HepG2 (cell line): ENCODE results near the gene CYB5R2.

Experiments
- EZH2 ChIP-seq: conservative IDR thresholded peaks from 2 replicates; pipeline ENCODE4 v1.6.1; 2012; ENCODE audit warnings: mild to moderate bottlenecking, low read depth, low read length, moderate library complexity
- FIP1L1 ChIP-seq: fragments of 200-400 bp; formaldehyde crosslinking; IDR thresholded peaks from 2 replicates; pipeline ENCODE4 v1.6.1; 2018; ENCODE audit warnings: low read depth, mild to moderate bottlenecking, low read length, moderate library complexity, borderline replicate concordance; ENCODE audit not compliant: insufficient read depth
- KLF15 ChIP-seq: sonication (generic); formaldehyde crosslinking; IDR thresholded peaks from 2 replicates; pipeline ENCODE4 v1.8.1; 2023; ENCODE audit warnings: borderline replicate concordance, mild to moderate bottlenecking, inconsistent platforms, missing genetic modification reagents, mixed read lengths
- MAFK ChIP-seq, 2 experiments: IDR thresholded peaks in 1 of 2; conservative IDR thresholded peaks in 1 of 2; 2 replicates each; pipeline ENCODE4 v1.6.1; 2011; ENCODE audit warnings: improper control_type of control experiment in 2 of 2, low read length in 2 of 2
- MTA1 ChIP-seq: sonication (generic); formaldehyde crosslinking; IDR thresholded peaks from 2 replicates; pipeline ENCODE4 v1.4.0; 2020; ENCODE audit warnings: missing genetic modification reagents, mild to moderate bottlenecking, borderline replicate concordance
- POLR2A ChIP-seq, 2 experiments: IDR thresholded peaks; 2 replicates each; pipeline ENCODE4 v1.6.1; 2011; ENCODE audit warnings: low read depth in 2 of 2, low read length in 2 of 2, mild to moderate bottlenecking in 1 of 2, moderate library complexity in 1 of 2; ENCODE audit not compliant: insufficient read depth in 1 of 2
- RAD21 ChIP-seq: fragments of 450-650 bp; formaldehyde crosslinking; IDR thresholded peaks from 2 replicates; pipeline ENCODE4 v1.5.0; 2020; ENCODE audit warnings: mild to moderate bottlenecking
- RXRB ChIP-seq: IDR thresholded peaks from 2 replicates; pipeline ENCODE4 v1.6.1; 2016; ENCODE audit warnings: borderline replicate concordance, missing genetic modification reagents, missing compliant biosample characterization
- ZZZ3 ChIP-seq: sonication (generic); formaldehyde crosslinking; IDR thresholded peaks from 2 replicates; pipeline ENCODE4 v1.4.0; 2020; ENCODE audit warnings: missing genetic modification reagents, mild to moderate bottlenecking, borderline replicate concordance
- TF ChIP-seq, protein P1 (sequence below): sonication (generic); formaldehyde crosslinking; IDR thresholded peaks from 2 replicates; pipeline ENCODE4 v1.5.0; 2020; ENCODE audit warnings: mild to moderate bottlenecking, missing genetic modification reagents, moderate library complexity

GRCh38 chr11:7648264-7648663 is 25.0 kb downstream of the CYB5R2 start:
- TF ChIP-seq POLR2A (IDR thresholded peaks at IDR 0.05; ENCODE audit: insufficient read depth in 1 of 2, low read depth in 2 of 2, low read length in 2 of 2) (no peak), RXRB (no peak), EZH2 (no peak), RAD21 (CRISPR knock-in tag) (no peak), KLF15 (CRISPR knock-in tag) (no peak), ZZZ3 (CRISPR knock-in tag) (no peak), MTA1 (CRISPR knock-in tag) (no peak), MAFK (conservative IDR thresholded peaks at IDR 0.05 in 1 of 2, IDR thresholded peaks at IDR 0.05 in 1 of 2; ENCODE audit: low read length in 2 of 2) (no peak), FIP1L1 (no peak)
- TF ChIP-seq, protein P1, sequence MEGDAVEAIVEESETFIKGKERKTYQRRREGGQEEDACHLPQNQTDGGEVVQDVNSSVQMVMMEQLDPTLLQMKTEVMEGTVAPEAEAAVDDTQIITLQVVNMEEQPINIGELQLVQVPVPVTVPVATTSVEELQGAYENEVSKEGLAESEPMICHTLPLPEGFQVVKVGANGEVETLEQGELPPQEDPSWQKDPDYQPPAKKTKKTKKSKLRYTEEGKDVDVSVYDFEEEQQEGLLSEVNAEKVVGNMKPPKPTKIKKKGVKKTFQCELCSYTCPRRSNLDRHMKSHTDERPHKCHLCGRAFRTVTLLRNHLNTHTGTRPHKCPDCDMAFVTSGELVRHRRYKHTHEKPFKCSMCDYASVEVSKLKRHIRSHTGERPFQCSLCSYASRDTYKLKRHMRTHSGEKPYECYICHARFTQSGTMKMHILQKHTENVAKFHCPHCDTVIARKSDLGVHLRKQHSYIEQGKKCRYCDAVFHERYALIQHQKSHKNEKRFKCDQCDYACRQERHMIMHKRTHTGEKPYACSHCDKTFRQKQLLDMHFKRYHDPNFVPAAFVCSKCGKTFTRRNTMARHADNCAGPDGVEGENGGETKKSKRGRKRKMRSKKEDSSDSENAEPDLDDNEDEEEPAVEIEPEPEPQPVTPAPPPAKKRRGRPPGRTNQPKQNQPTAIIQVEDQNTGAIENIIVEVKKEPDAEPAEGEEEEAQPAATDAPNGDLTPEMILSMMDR (CRISPR knock-in tag): no peak
